Measurements from ENCODE around the gene GPR87.

The GPR87 gene

DNA sequence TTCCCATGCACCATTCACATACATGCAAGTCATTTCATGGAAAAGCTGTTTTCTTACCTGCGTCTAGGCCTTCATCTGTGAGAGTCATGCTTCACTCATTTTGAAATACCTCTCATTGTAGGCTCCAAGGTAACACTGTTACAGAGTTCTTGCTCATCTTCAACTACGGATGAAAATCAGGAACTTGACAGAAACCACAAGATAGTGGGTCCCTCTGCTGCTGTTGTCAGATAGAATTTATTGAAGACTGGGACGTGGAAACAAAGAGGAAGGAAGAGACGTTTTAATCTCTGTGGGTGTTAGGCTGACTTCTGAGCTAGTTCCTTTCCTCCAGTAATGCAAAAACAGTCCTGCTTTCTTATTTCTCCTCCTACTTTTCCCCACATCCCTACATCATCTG, 38.4 kb downstream of the GPR87 start, which contains the start of gene P2RY14:
P2RY14 (minus strand) TSS at position 313 of the 400 bp plus-strand sequence. CDS start 64,226 bp downstream, outside the sequence.
- CTCF ChIA-PET = interaction anchor here (1.0 to 5.5 kb wide), 3 partner anchors 10 to 50 kb away, joined by 3 to 32 read pairs (median 3); no protein-coding TSS in a partner anchor
- Histone ChIP-seq H3K4me1 (ENCODE audit: control insufficient read depth, insufficient read depth, low read length) (no peaks in the 10 kb centered on the region), H3K9me3 (ENCODE audit: control insufficient read depth, insufficient read depth, low read depth, low read length) (no peaks in the 10 kb centered on the region), H3K27ac (ENCODE audit: extremely low read depth, low read depth, low read length) (no peak within 1 kb of the TSS), H3K36me3 (ENCODE audit: control insufficient read depth in 2 of 2, insufficient read depth in 1 of 2, low read length in 2 of 2) (no peaks in the 10 kb centered on the region; a peak in 1 of 3 replicates), H3K4me3 (ENCODE audit: low read depth, low read length) (no peak within 1 kb of the TSS)
- POLR2A ChIA-PET = no interaction called here
- TF ChIP-seq, protein P1, sequence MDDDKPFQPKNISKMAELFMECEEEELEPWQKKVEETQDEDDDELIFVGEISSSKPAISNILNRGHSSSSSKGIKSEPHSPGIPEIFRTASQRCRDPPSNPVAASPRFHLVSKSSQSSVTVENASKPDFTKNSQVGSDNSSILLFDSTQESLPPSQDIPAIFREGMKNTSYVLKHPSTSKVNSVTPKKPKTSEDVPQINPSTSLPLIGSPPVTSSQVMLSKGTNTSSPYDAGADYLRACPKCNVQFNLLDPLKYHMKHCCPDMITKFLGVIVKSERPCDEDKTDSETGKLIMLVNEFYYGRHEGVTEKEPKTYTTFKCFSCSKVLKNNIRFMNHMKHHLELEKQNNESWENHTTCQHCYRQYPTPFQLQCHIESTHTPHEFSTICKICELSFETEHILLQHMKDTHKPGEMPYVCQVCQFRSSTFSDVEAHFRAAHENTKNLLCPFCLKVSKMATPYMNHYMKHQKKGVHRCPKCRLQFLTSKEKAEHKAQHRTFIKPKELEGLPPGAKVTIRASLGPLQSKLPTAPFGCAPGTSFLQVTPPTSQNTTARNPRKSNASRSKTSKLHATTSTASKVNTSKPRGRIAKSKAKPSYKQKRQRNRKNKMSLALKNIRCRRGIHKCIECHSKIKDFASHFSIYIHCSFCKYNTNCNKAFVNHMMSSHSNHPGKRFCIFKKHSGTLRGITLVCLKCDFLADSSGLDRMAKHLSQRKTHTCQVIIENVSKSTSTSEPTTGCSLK (tag by site-specific recombination; IDR thresholded peaks at IDR 0.05) = no peak
- TF ChIP-seq IKZF3 (tag by site-specific recombination; IDR thresholded peaks at IDR 0.05) (no peak), ZBTB8A (tag by site-specific recombination; IDR thresholded peaks at IDR 0.05) (no peak), ZNF391 (tag by site-specific recombination; IDR thresholded peaks at IDR 0.05; ENCODE audit: borderline replicate concordance, low read depth) (no peak), KLF7 (tag by site-specific recombination; IDR thresholded peaks at IDR 0.05; ENCODE audit: borderline replicate concordance) (no peak), ZNF785 (tag by site-specific recombination; IDR thresholded peaks at IDR 0.05) (no peak), SCRT2 (tag by site-specific recombination; IDR thresholded peaks at IDR 0.05) (no peak), YY1 (tag by site-specific recombination; IDR thresholded peaks at IDR 0.05) (no peak), ZNF658 (tag by site-specific recombination; IDR thresholded peaks at IDR 0.05) (no peak), TRIM28 (IDR thresholded peaks at IDR 0.05; ENCODE audit: borderline replicate concordance, low read length) (no peak), ZFP41 (tag by site-specific recombination; IDR thresholded peaks at IDR 0.05; ENCODE audit: borderline replicate concordance) (no peak), ZNF341 (tag by site-specific recombination; IDR thresholded peaks at IDR 0.05; ENCODE audit: low read depth) (no peak), REPIN1 (tag by site-specific recombination; IDR thresholded peaks at IDR 0.05; ENCODE audit: low read depth) (no peak), ZNF585B (tag by site-specific recombination; IDR thresholded peaks at IDR 0.05) (no peak)
- TF ChIP-seq, protein P2, sequence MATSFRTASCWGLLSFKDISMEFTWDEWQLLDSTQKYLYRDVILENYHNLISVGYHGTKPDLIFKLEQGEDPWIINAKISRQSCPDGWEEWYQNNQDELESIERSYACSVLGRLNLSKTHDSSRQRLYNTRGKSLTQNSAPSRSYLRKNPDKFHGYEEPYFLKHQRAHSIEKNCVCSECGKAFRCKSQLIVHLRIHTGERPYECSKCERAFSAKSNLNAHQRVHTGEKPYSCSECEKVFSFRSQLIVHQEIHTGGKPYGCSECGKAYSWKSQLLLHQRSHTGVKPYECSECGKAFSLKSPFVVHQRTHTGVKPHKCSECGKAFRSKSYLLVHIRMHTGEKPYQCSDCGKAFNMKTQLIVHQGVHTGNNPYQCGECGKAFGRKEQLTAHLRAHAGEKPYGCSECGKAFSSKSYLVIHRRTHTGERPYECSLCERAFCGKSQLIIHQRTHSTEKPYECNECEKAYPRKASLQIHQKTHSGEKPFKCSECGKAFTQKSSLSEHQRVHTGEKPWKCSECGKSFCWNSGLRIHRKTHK (tag by site-specific recombination; IDR thresholded peaks at IDR 0.05) = no peak
- TF ChIP-seq, protein P3, sequence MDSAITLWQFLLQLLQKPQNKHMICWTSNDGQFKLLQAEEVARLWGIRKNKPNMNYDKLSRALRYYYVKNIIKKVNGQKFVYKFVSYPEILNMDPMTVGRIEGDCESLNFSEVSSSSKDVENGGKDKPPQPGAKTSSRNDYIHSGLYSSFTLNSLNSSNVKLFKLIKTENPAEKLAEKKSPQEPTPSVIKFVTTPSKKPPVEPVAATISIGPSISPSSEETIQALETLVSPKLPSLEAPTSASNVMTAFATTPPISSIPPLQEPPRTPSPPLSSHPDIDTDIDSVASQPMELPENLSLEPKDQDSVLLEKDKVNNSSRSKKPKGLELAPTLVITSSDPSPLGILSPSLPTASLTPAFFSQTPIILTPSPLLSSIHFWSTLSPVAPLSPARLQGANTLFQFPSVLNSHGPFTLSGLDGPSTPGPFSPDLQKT (IDR thresholded peaks at IDR 0.05; ENCODE audit: borderline replicate concordance, low read depth, low read length) = no peak
- TF ChIP-seq, protein P4, sequence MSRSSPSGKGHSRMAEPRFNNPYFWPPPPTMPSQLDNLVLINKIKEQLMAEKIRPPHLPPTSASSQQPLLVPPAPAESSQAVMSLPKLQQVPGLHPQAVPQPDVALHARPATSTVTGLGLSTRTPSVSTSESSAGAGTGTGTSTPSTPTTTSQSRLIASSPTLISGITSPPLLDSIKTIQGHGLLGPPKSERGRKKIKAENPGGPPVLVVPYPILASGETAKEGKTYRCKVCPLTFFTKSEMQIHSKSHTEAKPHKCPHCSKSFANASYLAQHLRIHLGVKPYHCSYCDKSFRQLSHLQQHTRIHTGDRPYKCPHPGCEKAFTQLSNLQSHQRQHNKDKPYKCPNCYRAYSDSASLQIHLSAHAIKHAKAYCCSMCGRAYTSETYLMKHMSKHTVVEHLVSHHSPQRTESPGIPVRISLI (tag by site-specific recombination; IDR thresholded peaks at IDR 0.05) = no peak

DNA sequence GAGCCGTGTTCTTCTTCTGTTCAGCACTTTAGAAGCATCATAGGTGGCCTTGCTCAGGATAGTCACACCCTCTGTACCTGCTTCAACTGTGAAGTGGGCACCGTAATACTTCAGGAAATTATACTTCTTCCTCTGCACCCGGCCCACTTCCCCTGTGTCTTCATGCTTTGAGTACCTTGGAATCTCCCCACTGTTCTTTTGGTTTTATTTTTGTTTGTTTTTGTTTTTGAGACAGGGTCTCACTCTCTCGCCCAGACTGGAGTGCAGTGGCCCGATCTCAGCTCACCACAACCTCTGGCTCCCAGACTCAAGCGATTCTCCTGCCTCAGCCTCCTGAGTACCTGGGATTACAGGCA, 40.0 kb downstream of the GPR87 start:
- no peaks in the 10 kb centered on the region for H3K4me1 ChIP-seq (ENCODE audit: control insufficient read depth, insufficient read depth, low read length)
- POLR2A ChIA-PET = no interaction called here
- TF ChIP-seq ZNF10 (tag by site-specific recombination; IDR thresholded peaks at IDR 0.05) = no peak
- TF ChIP-seq ZNF660 (tag by site-specific recombination; IDR thresholded peaks at IDR 0.05) = no peak
- TF ChIP-seq ZNF561 (tag by site-specific recombination; IDR thresholded peaks at IDR 0.05; ENCODE audit: borderline replicate concordance) = no peak
- no peak for TF ChIP-seq ZNF394 (tag by site-specific recombination; IDR thresholded peaks at IDR 0.05; ENCODE audit: borderline replicate concordance)
- TF ChIP-seq ZNF37A (tag by site-specific recombination; IDR thresholded peaks at IDR 0.05) = no peak
- TF ChIP-seq ZNF132 (tag by site-specific recombination; IDR thresholded peaks at IDR 0.05; ENCODE audit: borderline replicate concordance) = no peak
- TF ChIP-seq, protein P5, sequence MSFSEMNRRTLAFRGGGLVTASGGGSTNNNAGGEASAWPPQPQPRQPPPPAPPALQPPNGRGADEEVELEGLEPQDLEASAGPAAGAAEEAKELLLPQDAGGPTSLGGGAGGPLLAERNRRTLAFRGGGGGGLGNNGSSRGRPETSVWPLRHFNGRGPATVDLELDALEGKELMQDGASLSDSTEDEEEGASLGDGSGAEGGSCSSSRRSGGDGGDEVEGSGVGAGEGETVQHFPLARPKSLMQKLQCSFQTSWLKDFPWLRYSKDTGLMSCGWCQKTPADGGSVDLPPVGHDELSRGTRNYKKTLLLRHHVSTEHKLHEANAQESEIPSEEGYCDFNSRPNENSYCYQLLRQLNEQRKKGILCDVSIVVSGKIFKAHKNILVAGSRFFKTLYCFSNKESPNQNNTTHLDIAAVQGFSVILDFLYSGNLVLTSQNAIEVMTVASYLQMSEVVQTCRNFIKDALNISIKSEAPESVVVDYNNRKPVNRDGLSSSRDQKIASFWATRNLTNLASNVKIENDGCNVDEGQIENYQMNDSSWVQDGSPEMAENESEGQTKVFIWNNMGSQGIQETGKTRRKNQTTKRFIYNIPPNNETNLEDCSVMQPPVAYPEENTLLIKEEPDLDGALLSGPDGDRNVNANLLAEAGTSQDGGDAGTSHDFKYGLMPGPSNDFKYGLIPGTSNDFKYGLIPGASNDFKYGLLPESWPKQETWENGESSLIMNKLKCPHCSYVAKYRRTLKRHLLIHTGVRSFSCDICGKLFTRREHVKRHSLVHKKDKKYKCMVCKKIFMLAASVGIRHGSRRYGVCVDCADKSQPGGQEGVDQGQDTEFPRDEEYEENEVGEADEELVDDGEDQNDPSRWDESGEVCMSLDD (tag by site-specific recombination; IDR thresholded peaks at IDR 0.05) = no peak
- TF ChIP-seq ZEB2 (tag by site-specific recombination; IDR thresholded peaks at IDR 0.05) = no peak
- no peak for TF ChIP-seq HOXC10 (CRISPR knock-in tag; IDR thresholded peaks at IDR 0.05)

More for the DNA sequence above, 40.0 kb downstream of the GPR87 start:
- CTCF ChIA-PET = no interaction called here
- Histone ChIP-seq H3K27ac (ENCODE audit: extremely low read depth, low read depth, low read length) (no peak overlapping the region), H3K36me3 (ENCODE audit: control insufficient read depth in 2 of 2, insufficient read depth in 1 of 2, low read length in 2 of 2) (no peaks in the 10 kb centered on the region; a peak in 1 of 3 replicates), H3K9me3 (ENCODE audit: control insufficient read depth, insufficient read depth, low read depth, low read length) (no peaks in the 10 kb centered on the region), H3K4me3 (ENCODE audit: low read depth, low read length) (no peak overlapping the region)
